GM10248 (cell line): Measurements from ENCODE around the gene ZNF830.

ENCODE experiments used
- CTCF ChIA-PET: fragments of 300-600 bp; sonication (Branson Sonifier 250); formaldehyde crosslinking; extraction: SDS; loops from one replicate; lab custom pipeline; 2021; ENCODE audit warnings: antibody characterized with exemption; lab: Yijun Ruan, JAX
- POLR2A ChIA-PET: fragments of 350-650 bp; sonication (Branson Sonifier 250); formaldehyde crosslinking; extraction: SDS; loops from one replicate; lab custom pipeline; 2020; ENCODE audit warnings: antibody characterized with exemption; lab: Yijun Ruan, JAX
- DNase-seq: peaks from one replicate; pipeline ENCODE4 v3.0.0; 2012; ENCODE audit errors: extremely low spot score
- TF ChIP-seq, protein P1 (sequence below): IDR thresholded peaks from 2 replicates; pipeline ENCODE4 v1.5.1; 2012; ENCODE audit warnings: mild to moderate bottlenecking, low read depth; ENCODE audit errors: extremely low read depth, missing control alignments, control extremely low read depth

The ZNF830 gene

DNA sequence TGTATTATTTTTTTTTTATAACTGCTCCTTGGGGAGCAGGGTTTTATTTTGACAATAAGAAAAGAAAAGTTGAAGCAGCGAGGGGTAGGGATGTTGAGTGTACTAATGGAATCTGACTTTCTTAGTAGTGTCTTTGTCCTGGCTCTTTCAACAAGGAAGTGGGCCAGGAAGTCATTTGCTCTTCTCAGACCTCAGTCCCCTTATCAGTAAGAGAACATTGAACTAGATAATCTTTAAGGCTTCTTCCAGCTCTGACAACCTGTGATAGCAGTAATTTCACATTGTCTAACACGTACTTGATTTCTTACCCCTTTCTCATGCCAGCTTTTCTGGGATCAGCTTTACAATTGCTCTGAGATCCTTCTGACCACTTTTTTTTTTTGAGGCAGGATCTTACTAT, 27.3 kb downstream of the ZNF830 start:
- CTCF ChIA-PET, result interaction anchor here (1.7 to 3.6 kb wide), 2 partner anchors 9 to 131 kb away, joined by 7 to 15 read pairs; partner anchors contain the start of gene RAD51D
- TF ChIP-seq, protein P1, sequence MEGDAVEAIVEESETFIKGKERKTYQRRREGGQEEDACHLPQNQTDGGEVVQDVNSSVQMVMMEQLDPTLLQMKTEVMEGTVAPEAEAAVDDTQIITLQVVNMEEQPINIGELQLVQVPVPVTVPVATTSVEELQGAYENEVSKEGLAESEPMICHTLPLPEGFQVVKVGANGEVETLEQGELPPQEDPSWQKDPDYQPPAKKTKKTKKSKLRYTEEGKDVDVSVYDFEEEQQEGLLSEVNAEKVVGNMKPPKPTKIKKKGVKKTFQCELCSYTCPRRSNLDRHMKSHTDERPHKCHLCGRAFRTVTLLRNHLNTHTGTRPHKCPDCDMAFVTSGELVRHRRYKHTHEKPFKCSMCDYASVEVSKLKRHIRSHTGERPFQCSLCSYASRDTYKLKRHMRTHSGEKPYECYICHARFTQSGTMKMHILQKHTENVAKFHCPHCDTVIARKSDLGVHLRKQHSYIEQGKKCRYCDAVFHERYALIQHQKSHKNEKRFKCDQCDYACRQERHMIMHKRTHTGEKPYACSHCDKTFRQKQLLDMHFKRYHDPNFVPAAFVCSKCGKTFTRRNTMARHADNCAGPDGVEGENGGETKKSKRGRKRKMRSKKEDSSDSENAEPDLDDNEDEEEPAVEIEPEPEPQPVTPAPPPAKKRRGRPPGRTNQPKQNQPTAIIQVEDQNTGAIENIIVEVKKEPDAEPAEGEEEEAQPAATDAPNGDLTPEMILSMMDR, result no peak

DNA sequence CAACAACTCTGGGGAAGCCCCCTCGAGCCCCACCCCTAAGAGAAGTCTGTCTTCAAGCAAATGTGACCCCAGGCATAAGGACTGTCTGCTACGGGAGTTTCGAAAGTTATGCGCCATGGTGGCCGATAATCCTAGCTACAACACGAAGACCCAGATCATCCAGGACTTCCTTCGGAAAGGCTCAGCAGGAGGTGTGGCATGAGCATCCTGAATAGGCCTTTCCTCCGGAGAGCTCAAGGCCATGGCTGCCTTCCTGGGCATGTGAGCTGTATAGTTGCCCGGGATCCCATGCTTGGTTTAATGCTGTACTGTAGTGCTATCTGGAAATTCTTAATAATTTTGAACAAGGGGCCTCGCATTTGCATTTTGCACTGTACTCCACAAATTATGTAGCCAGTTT, 28.1 kb downstream of the ZNF830 start:
- TF ChIP-seq, protein P1, result no peak
- no peak for DNase-seq
- POLR2A ChIA-PET, result no interaction called here
- CTCF ChIA-PET, result interaction anchor here (1.6 to 3.6 kb wide), 3 partner anchors 8 to 130 kb away, joined by 4 to 15 read pairs (median 7); partner anchors contain the start of gene RAD51D

More for the DNA sequence above, 27.3 kb downstream of the ZNF830 start:
- no peak for DNase-seq
- POLR2A ChIA-PET, result interaction anchor here (0.7 kb wide), 1 partner anchor 46 kb away, joined by 4 read pairs; no protein-coding TSS in a partner anchor

DNA sequence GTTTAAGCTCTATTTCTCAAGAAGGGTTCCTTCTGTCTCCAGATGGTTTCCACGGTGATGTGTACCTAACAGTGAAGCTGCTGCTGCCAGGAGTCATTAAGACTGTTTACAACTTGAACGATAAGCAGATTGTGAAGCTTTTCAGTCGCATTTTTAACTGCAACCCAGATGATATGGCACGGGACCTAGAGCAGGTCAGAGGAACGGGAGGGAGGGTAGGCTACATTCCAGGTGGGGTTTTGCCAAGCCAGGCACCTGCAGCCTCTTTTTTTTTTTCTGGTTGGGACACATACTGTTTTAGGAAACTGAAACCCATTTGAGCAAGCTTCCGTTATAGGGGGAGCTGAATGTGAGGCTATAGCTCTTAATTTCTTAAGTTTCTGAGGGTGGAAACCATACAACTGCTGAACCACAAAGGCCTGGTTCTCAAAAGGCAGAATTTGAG, 29.6 kb downstream of the ZNF830 start:
- no peak for DNase-seq
- CTCF ChIA-PET, result interaction anchor here (1.0 to 13.0 kb wide), 9 partner anchors 9 to 135 kb away, joined by 3 to 155 read pairs (median 4); partner anchors contain the start of genes FNDC8 and RAD51D
- TF ChIP-seq, protein P1, result no peak
- POLR2A ChIA-PET, result interaction anchor here (0.6 to 1.7 kb wide), 3 partner anchors 10 to 27 kb away, joined by 3 to 6 read pairs (median 5); partner anchors contain the start of gene LIG3

DNA sequence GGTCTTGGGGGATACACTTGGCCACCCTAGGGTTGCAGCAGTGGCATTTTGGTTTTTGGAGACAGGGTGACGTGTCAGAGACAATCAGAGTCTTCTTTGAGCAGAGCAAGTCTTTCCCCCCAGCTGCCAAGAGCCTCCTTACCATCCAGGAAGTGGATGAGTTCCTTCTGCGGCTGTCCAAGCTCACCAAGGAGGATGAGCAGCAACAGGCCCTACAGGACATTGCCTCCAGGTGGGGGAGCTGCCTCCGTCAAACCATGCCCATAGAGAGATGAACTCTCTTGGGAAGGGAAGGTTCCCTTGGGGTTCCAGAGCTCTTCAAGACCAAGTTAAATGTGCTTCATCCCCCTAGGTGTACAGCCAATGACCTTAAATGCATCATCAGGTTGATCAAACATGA, 30.3 kb downstream of the ZNF830 start:
- TF ChIP-seq, protein P1, result no peak
- ChIA-PET CTCF (interaction anchor here (1.2 to 13.0 kb wide), 8 partner anchors 9 to 135 kb away, joined by 3 to 155 read pairs (median 7); partner anchors contain the start of genes FNDC8 and RAD51D), POLR2A (interaction anchor here (0.6 to 1.7 kb wide), 3 partner anchors 11 to 28 kb away, joined by 3 to 6 read pairs (median 5); partner anchors contain the start of gene LIG3)
- no peak for DNase-seq

DNA sequence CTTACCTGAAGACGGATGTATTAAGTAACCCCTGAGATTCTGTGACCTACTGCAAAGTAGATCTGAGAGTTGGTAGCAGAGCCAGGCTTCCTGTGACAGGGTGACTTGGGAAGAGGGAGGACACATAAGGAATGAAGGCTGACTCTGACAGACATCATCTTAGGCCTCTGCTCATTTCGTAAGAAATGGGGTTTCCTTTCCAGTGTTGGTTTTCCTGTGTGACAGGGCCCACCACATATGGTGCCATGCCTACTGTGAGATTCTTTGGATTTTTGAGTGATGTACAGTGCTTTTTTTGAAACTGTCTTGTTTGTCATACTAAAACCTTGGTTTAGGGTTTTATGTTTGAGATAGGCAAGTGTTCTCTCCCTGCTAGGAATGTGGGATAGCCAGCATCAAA, 31.7 kb downstream of the ZNF830 start:
- no peak for DNase-seq
- TF ChIP-seq, protein P1, result no peak
- ChIA-PET CTCF (interaction anchor here (1.3 to 13.0 kb wide), 4 partner anchors 16 to 127 kb away, joined by 4 to 155 read pairs (median 36); partner anchors contain the start of genes FNDC8 and RAD51D), POLR2A (no interaction called here)

DNA sequence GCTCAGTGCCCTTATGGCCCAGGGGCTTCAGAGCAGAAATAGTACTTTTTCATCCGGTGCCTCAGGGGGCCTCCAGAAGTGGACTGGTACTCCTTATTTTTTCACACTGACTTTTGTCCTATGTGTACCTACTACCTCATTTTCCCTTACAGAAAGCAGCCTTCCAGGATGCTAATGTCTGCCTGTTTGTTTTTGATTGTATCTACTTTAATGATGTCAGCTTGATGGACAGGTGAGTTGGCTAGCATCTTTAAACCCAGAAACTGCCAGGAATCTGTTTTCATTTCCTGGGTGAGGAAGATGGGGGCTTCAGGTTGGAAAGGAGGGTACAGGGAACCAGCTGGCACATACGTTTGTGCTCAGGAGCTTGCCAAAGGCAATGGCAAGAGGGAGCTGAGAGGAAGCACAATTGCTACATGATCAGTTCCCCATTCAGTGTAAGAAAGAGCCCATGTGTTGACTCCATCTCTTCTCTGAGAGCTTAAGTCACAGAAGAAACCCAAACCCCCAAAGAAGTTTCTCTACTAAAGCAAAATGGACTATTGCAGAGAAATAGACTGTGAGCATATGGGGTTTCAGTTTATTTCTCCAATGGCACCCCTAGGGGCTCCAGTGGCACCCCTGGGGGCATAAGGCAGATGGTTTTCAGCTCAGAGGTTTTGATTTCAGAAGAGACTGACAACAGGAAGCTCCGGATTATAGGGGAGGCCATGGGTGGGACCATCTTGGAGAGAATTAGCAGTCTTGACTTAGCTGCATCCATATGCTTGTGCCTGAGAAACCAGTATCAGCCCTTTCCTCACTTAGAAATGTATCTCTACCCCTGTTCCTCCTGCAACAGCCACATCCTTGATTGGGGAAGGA, 35.3 kb downstream of the ZNF830 start:
- ChIA-PET CTCF (interaction anchor here (0.7 to 13.0 kb wide), 15 partner anchors 8 to 454 kb away, joined by 3 to 155 read pairs (median 4); partner anchors contain the start of genes FNDC8, LIG3 and RAD51D), POLR2A (interaction anchor here (0.5 to 0.8 kb wide), 2 partner anchors 16 to 32 kb away, joined by 3 to 4 read pairs; no protein-coding TSS in a partner anchor)
- no peak for DNase-seq

More for the DNA sequence above, 35.3 kb downstream of the ZNF830 start:
- TF ChIP-seq, protein P1, result no peak
